HG02870 (cell line): ENCODE data around the gene IKZF4.

ENCODE experiments used
- ATAC-seq: cut with Tn5 transposase; IDR thresholded peaks from one replicate; pipeline ENCODE4 v1.9.1; 2021; ENCODE audit warnings: mild to moderate bottlenecking, moderate library complexity; ENCODE audit not compliant: unreplicated experiment

Gene IKZF4

DNA sequence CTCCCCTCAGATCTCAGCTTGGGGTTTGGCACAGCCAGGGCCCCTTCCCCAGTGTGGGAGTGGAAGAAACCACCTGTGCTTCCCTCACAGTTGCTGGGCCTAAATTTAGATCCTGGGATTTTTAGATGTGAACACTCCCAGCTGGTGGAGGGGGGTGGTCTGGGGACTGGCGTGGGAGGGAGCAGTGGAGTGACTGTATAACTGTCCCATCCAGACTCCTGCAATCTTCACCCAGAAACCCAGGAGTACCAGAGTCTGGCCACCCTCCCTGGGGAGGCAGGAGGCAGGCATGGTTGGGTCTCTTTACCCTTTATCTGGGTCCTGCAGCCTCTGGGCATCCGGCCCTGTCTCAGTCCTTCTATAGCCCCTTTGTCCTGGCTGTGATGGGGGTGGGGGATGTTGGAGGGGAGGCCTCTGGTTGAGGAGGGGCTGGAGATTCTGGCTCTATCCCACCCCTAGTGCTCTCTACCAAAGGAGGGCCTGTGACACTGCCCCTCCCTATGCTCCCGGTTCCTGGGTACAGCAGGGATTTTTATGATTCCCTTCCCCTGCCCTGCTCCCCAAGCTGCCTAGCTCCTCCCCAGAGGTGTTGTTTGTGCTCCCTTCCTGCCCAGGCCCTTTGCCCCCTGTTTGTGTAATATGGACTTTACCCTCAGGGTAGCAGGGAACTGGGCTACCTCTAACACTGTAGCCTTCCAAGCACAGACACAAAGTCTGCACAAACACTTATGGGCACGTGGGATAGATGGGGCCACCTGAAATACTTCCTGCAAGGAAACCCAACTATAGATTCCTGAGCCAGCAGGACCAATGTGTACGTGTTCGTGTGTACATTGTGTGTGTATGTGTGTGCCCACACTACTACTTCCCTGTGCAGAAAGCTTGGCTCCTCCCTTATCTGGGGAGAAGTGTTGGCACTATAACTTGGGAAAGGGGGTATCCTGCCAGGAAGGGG lies 60.8 kb downstream of the IKZF4 start:
- no peak for ATAC-seq

DNA sequence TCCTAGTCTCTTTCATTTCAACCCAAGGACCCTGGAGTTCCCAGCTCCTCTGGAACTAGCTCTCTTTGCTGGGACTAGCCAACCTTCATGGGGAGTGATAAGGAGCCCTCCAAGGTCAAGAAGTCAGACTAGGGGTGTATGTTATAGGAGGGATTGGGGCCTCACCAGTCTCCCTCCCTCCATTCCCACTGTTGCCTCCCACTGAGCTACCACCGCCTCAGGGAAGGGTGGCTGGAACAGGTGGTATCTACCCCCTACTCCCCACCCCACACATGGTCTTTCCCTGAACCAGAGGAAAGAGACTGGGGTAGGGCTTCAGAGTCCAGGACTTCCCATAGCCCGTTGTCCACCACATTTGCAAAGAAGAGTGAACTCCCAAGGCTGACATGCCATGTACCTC lies 61.5 kb downstream of the IKZF4 start:
- ATAC-seq, result no peak

DNA sequence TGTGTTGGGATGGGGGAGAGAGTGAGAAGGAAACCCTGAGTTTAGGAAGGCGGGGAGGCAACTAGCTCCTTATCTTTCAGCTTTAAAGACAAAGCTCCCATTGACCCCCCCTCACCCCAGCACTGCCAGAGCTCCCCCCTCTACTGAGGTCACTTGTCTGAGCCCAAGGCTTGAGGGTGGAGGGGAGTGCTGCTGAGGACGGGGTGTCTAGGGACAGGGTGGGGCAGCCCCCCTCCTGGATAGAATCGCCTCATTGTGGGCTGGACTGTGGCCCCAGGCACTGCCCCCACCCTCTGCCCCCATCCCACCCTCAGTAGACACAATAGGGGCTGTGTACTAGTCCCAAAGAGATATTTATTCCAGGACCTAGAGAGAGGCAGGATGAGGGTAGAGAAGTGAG lies 62.1 kb downstream of the IKZF4 start:
- ATAC-seq, result no peak

DNA sequence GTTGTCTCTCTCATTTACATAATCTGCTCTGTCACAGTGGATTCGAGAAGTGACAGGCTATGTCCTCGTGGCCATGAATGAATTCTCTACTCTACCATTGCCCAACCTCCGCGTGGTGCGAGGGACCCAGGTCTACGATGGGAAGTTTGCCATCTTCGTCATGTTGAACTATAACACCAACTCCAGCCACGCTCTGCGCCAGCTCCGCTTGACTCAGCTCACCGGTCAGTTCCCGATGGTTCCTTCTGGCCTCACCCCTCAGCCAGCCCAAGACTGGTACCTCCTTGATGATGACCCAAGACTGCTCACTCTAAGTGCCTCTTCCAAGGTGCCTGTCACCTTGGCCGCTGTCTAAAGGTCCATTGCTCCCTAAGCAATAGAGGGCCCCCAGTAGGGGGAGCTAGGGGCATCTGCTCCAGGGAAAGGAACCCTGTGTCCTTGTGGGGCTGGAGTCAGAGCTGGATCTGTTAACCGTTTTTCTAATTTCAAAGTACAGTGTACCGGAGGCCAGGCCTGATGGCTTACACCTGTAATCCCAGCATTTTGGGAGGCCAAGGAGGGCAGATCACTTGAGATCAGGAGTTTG lies 64.2 kb downstream of the IKZF4 start:
- no peak for ATAC-seq

DNA sequence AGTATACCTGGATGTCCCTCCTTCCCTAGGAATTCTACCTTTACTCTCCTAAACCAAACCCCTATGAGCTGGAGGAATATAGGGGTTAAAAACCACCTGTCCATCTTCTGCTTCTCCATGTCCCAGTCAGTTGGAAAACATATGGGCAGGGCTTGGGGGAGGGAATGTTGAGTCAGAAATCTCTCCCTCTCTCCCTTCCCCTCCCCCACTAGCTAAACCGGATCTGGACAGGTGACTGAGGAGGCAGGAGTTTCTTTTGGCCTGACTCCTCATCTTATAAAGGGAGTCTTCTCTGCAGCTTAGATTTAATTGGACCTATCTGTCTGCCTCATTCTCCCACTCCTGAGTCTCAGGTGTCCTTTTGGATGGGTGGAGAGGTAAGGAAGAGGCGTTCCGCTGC lies 65.3 kb downstream of the IKZF4 start:
- no peak for ATAC-seq

DNA sequence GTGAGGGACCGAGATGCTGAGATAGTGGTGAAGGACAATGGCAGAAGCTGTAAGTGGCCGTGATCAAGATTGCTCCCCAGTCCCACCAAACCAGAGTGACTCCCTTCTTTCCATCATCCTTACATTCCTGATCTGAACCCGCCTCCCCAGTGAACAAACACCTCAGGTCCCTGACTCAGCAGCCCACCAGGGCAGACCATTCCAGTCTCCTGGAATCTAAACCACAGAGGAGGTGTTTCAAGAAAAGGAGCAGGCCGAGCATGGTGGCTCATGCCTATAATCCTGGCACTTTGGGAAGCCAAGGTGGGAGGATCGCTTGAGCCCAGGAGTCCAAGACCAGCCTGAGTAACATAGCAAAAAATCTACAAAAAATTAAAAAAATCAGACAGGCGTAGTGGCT lies 65.8 kb downstream of the IKZF4 start:
- ATAC-seq, result no peak

DNA sequence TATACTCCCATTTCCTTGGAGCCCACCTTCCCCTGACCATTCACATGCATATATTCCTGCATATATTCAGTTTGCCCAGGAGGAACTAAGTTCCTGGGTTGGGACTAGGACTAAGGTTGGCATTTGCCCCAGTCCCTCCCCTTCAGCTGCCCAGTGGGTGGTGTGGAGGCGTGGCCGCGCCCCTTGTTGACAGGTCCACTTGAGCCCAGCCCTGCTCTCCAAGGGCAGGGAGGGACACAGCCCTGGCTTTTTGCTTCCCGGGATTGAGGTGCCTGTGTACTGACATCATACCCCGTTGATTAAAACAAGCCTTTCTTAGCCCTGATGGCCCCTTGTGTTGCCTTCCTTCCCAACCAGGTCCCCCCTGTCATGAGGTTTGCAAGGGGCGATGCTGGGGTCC lies 66.4 kb downstream of the IKZF4 start:
- no peak for ATAC-seq
